BLaER1 treated with 17β-estradiol and CSF1 and Interleukin-3, amounts not matched to agents 10 nM and 100 nM (cell line): ENCODE measurements around the gene OR10X1.
A peak's percentile ranks its signal among the peaks of the same experiment; 100 is the strongest.

ENCODE experiments used
- H3K27ac ChIP-seq, 11 experiments: shearing (Covaris generic); formaldehyde crosslinking; 2 replicates each; pipeline ENCODE4 v1.8.1; 2022
- H3K27me3 ChIP-seq, 11 experiments: shearing (Covaris generic); formaldehyde crosslinking; 2 replicates each; pipeline ENCODE4 v1.8.1; 2022
- H3K36me3 ChIP-seq, 11 experiments: shearing (Covaris generic); formaldehyde crosslinking; 2 replicates each; pipeline ENCODE4 v1.8.1; 2022
- H3K4me1 ChIP-seq, 10 experiments: shearing (Covaris generic); formaldehyde crosslinking; 2 replicates each; pipeline ENCODE4 v1.8.1; 2022
- H3K4me2 ChIP-seq, 11 experiments: shearing (Covaris generic); formaldehyde crosslinking; 2 replicates each; pipeline ENCODE4 v1.8.1; 2022
- H3K4me3 ChIP-seq, 10 experiments: shearing (Covaris generic); formaldehyde crosslinking; 2 replicates each; pipeline ENCODE4 v1.8.1; 2022
- H3K9ac ChIP-seq, 11 experiments: shearing (Covaris generic); formaldehyde crosslinking; 2 replicates each; pipeline ENCODE4 v1.8.1; 2022
- H3K9me3 ChIP-seq, 11 experiments: shearing (Covaris generic); formaldehyde crosslinking; replicated peaks in 1 of 11; 2 replicates each; pipeline ENCODE4 v1.8.1; 2022
- H4K20me1 ChIP-seq, 11 experiments: shearing (Covaris generic); formaldehyde crosslinking; 2 replicates each; pipeline ENCODE4 v1.8.1; 2022
- Cebpa-rat ChIP-seq, 11 experiments: shearing (Covaris generic); IDR thresholded peaks; 2 replicates each; pipeline ENCODE4 v1.8.1; 2022

OR10X1 gene

DNA sequence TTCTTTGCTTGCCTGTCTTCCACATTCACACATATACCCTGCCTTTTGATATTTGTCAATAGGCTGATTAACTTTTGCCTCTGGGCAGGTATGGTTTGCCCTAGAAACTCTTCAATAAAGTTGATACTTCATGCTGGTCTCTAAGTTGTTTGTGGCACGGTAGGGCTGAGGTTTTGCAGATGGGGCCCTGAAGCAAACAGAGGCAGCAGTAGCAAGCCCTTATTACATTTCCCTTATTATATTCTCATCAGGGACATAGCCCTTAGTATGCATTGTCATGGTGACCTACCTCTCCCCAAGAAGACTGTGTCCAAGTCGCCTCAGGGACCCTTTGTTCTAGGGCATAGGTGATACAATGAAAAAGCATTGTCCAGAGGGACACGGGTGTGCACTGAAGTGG lies 9.2 kb downstream of the OR10X1 start, which contains the start of gene OR6P1:
TSS of gene OR6P1 (minus strand) at position 101 of the 400 bp plus-strand sequence. CDS start 6,976 bp downstream, outside the sequence.
- Histone ChIP-seq H3K4me1 (no peaks in the 10 kb centered on the region; a peak in 1 of 20 replicates), H3K9me3 (peaks cover 0 to 4% (median 0%) of the 10 kb centered on the region in 11 experiments; a peak in 2 of 22 replicates), H3K4me2 (no peak within 1 kb of the TSS), H3K27ac (no peak within 1 kb of the TSS), H3K27me3 (no peaks in the 10 kb centered on the region), H3K9ac (no peak within 1 kb of the TSS), H3K4me3 (no peak within 1 kb of the TSS), H3K36me3 (no peaks in the 10 kb centered on the region), H4K20me1 (no peaks in the 10 kb centered on the region)
- TF ChIP-seq Cebpa-rat (IDR thresholded peaks at IDR 0.05): no peak

DNA sequence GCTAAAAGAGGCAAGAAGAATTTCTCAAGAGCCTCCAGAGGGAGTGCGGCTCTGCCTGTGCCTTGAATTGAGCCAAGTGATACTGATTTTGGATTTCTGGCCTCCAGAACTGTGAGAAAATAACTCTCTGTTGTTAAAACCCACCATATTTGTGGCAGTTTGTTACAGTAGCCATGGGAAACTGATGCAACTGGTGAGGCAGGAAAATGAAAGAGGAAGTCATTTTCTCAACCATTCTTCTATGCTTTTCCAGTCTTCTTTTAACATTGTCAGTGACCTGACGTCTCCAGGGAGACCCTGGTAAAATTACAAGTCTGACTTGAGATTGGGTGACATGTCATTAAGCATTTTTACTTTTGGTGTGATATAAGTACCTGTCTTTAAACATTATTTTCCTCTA lies 15.1 kb downstream of the OR10X1 start:
- TF ChIP-seq Cebpa-rat (IDR thresholded peaks at IDR 0.05): peak in 7 of 11 experiments; percentile 7 to 73 (median 63); a peak in 8 of 22 replicates
- Histone ChIP-seq H3K27ac (peak overlapping the region; percentile 40 to 91 (median 85); a peak in 21 of 22 replicates), H3K4me3 (peak overlapping the region in 3 of 10 experiments; percentile 2 to 13 (median 4); a peak in 4 of 20 replicates), H3K4me2 (peak overlapping the region; percentile 49 to 71 (median 64)), H3K9ac (peak overlapping the region in 9 of 11 experiments; percentile 42 to 70 (median 63); a peak in 16 of 22 replicates), H4K20me1 (no peaks in the 10 kb centered on the region), H3K9me3 (peaks cover 0 to 18% (median 10%) of the 10 kb centered on the region in 11 experiments; a peak in 17 of 22 replicates), H3K4me1 (peaks cover 12 to 21% (median 19%) of the 10 kb centered on the region in 10 experiments), H3K27me3 (no peaks in the 10 kb centered on the region), H3K36me3 (no peaks in the 10 kb centered on the region)

DNA sequence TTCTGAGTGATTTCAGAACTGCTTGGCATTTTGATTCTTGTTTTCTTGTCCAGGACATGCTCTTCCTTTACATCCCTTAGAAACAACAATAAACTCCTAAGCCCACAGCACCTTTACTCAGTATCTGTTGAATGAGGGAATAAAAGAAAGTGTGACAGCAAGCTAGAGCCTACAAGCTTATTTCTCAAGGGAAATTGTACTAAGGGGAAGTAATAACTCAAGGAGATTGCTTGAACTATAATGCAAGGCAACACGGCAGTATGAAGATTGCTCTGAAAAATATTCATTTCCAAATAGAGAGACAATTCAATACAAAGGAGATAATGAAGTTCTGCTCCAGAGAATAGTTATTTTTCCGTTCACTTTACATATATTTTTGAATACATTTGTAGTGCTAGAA lies 15.8 kb downstream of the OR10X1 start:
- peak overlapping the region in 10 of 11 experiments; percentile 78 to 91 (median 86); a peak in 20 of 22 replicates for H3K27ac ChIP-seq
- no peak overlapping the region; a peak in 1 of 20 replicates for H3K4me3 ChIP-seq

DNA sequence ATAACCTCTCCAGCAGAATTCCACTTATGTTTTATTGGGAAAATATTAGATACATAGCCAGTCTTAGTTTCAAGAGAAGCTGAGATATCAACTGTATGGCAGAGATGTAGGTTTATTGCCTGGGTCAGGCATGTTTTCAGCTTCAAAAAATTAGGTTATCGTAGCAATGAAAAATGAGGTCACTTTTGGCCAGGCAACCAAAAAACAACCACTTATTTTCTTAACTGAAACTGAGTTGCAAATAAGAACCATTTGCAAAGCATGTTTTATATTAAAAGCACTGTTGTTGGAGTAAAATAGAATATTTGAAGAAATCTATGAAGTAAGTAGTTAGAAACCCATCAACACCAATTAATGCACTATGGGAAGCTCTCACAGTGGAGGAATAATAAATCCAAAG lies 20.0 kb downstream of the OR10X1 start:
- no peak overlapping the region for H3K9ac ChIP-seq
- H3K27ac ChIP-seq: no peak overlapping the region

More for the DNA sequence above, 15.8 kb downstream of the OR10X1 start:
- Histone ChIP-seq H3K9ac (peak overlapping the region in 1 of 11 experiments; percentile 42; a peak in 4 of 22 replicates), H3K9me3 (peaks cover 0 to 18% (median 10%) of the 10 kb centered on the region in 11 experiments; a peak in 17 of 22 replicates), H3K27me3 (no peaks in the 10 kb centered on the region), H3K4me2 (peak overlapping the region; percentile 49 to 71 (median 64); a peak in 20 of 22 replicates), H3K36me3 (no peaks in the 10 kb centered on the region), H4K20me1 (no peaks in the 10 kb centered on the region), H3K4me1 (peaks cover 12 to 21% (median 19%) of the 10 kb centered on the region in 10 experiments)
- no peak for TF ChIP-seq Cebpa-rat (IDR thresholded peaks at IDR 0.05)

DNA sequence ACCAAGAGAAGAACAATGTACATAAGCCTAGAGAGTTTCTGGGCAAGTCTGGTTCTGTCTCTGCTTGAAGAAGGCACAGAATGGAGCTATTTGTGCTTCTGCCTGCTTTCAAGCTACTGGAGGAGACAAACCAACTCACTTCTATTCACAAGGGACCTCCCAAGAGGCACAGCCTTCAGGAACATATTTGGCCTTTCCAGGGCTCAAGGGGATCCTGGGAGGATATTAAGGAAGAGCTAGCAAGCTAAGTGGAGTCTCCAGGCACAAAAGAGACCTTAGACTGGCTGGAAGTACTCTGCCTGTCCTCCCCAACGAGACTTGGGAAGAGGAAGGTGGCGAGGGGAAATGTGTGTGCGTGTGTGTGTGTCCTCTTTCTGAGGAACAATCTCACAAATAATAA lies 25.3 kb downstream of the OR10X1 start, which contains the start of gene OR6Y1:
TSS of gene OR6Y1 (minus strand) at position 54 of the 400 bp plus-strand sequence. CDS start 6,300 bp downstream, outside the sequence.
- H3K4me3 ChIP-seq: no peak within 1 kb of the TSS
- no peaks in the 10 kb centered on the region for H3K4me1 ChIP-seq
- no peaks in the 10 kb centered on the region for H3K9me3 ChIP-seq
- no peak for TF ChIP-seq Cebpa-rat (IDR thresholded peaks at IDR 0.05)
- no peaks in the 10 kb centered on the region for H3K27me3 ChIP-seq
- no peaks in the 10 kb centered on the region for H4K20me1 ChIP-seq
- H3K9ac ChIP-seq: no peak within 1 kb of the TSS
- no peaks in the 10 kb centered on the region for H3K36me3 ChIP-seq
- H3K4me2 ChIP-seq: no peak within 1 kb of the TSS
- H3K27ac ChIP-seq: no peak within 1 kb of the TSS

More for the DNA sequence above, 20.0 kb downstream of the OR10X1 start:
- TF ChIP-seq Cebpa-rat (IDR thresholded peaks at IDR 0.05): no peak
- H3K9me3 ChIP-seq: peaks cover 0 to 16% (median 10%) of the 10 kb centered on the region in 11 experiments; a peak in 17 of 22 replicates
- H3K4me3 ChIP-seq: no peak overlapping the region
- no peak overlapping the region for H3K4me2 ChIP-seq
- peaks cover 8 to 17% (median 14%) of the 10 kb centered on the region in 10 experiments for H3K4me1 ChIP-seq
- no peaks in the 10 kb centered on the region for H3K36me3 ChIP-seq
- H3K27me3 ChIP-seq: no peaks in the 10 kb centered on the region
- H4K20me1 ChIP-seq: no peaks in the 10 kb centered on the region

DNA sequence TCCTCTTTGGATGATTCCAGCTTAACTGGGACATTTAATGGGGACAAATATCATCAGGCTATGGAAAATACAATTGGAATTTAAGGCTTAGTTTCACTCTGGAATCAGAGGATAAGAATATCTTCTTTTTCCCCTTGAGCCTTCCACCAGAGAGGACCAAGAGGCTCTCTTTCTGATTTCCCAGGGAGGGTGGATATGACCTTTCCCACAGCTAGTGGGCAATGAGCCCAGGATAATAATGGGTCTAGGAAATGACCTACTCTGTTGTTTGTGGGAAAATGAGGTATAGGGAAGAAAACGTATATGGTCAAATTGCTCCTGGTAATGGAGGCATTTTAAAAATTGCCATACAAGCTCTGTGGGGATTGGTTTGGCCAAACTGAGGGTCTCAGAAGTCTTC lies 27.4 kb downstream of the OR10X1 start:
- H3K27ac ChIP-seq: no peak overlapping the region
- H4K20me1 ChIP-seq: no peaks in the 10 kb centered on the region
- no peak for TF ChIP-seq Cebpa-rat (IDR thresholded peaks at IDR 0.05)
- H3K4me2 ChIP-seq: no peak overlapping the region
- no peaks in the 10 kb centered on the region for H3K36me3 ChIP-seq
- no peaks in the 10 kb centered on the region for H3K4me1 ChIP-seq
- no peaks in the 10 kb centered on the region for H3K9me3 ChIP-seq
- H3K9ac ChIP-seq: no peak overlapping the region
- H3K27me3 ChIP-seq: no peaks in the 10 kb centered on the region
- H3K4me3 ChIP-seq: no peak overlapping the region

DNA sequence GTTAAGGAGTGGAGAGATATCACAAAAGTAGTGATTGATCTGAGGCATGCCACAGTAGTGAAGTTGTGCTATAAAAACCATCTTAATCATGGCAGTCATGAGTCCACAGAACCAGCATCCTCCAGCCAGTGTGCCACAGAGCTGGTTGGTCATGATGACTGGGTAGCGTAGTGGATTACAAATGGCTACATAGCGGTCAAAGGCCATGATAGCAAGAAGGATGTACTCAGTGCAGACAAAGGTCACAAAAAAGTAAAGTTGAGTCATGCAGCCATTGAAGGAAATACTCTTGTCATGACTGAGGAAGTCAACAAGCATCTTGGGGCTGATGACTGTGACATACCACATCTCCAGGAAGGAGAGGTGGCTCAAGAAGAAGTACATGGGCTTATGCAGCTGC lies 32.2 kb downstream of the OR10X1 start:
- 0 out of 20 replicates have a peak, but pooled peaks cover 0 to 8% (median 0%) of the 10 kb centered on the region in 10 experiments for H3K4me1 ChIP-seq
- H3K36me3 ChIP-seq: no peaks in the 10 kb centered on the region
- H4K20me1 ChIP-seq: no peaks in the 10 kb centered on the region
- no peaks in the 10 kb centered on the region for H3K9me3 ChIP-seq
- H3K4me3 ChIP-seq: no peak overlapping the region
- H3K27ac ChIP-seq: no peak overlapping the region
- no peak overlapping the region for H3K9ac ChIP-seq
- H3K27me3 ChIP-seq: no peaks in the 10 kb centered on the region
- no peak overlapping the region for H3K4me2 ChIP-seq
- TF ChIP-seq Cebpa-rat (IDR thresholded peaks at IDR 0.05): no peak

DNA sequence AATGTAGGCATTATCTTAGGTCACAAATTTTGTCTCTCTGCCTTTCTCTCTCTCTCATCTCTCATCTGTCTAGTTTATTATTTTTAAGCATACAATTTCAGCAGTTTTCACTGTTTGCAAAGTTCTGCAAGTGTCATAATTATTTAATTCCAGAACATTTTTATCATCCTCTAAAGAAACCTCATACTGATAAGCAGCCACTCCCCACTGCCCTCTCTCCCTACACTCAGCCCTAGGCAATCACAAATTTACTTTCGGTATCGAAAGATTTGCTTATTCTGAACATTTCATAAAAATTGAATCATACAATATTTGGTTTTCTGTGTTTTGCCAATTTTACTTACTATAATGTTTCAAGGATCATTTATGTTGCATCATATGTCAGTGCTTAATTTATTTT lies 42.1 kb downstream of the OR10X1 start:
- Histone ChIP-seq H3K27ac (no peak overlapping the region), H3K4me2 (no peak overlapping the region), H3K4me1 (no peaks in the 10 kb centered on the region), H3K36me3 (no peaks in the 10 kb centered on the region), H3K9ac (no peak overlapping the region), H3K4me3 (no peak overlapping the region), H4K20me1 (no peaks in the 10 kb centered on the region), H3K9me3 (no peaks in the 10 kb centered on the region), H3K27me3 (no peaks in the 10 kb centered on the region)
- TF ChIP-seq Cebpa-rat (IDR thresholded peaks at IDR 0.05): no peak

DNA sequence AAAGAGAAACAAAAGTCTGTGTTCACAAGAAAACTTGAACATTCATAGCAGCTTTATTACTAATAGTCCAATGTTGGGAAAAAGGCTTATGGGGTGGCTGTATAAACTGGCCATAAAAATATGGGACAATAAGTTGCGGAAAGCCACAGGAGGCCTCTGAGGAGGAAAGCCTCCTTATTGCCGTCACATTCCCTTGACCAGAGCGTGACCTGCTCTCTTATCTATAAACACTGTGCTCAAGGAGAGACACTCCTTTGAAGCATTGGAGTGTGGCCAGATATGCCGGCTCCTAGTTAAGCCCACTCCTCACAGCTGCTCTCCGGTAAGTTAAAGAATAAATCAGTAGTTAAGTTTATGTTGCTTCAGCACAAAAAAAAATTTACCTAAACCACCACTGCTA lies 45.2 kb downstream of the OR10X1 start:
- Histone ChIP-seq H3K4me1 (no peaks in the 10 kb centered on the region), H3K9ac (no peak overlapping the region), H4K20me1 (no peaks in the 10 kb centered on the region), H3K4me2 (no peak overlapping the region), H3K27ac (no peak overlapping the region), H3K9me3 (no peaks in the 10 kb centered on the region), H3K4me3 (no peak overlapping the region), H3K36me3 (no peaks in the 10 kb centered on the region), H3K27me3 (no peaks in the 10 kb centered on the region)
- TF ChIP-seq Cebpa-rat (IDR thresholded peaks at IDR 0.05): no peak
